Activated CD8-positive, alpha-beta T cell treated with anti-CD3 and anti-CD28 coated beads, Interleukin-2, amount 10 ng/mL, durations not matched to agents 7 days and 5 days (primary cell): ENCODE measurements around the gene CAB39L. TPM values are rescaled to one million over a fixed set of nuclear protein-coding genes. Genes with fewer than 3 reads are reported as not detected.

Experiments used
- ATAC-seq: fragments of 150-1000 bp; cut with Tn5 transposase; one replicate; pipeline ENCODE4 v1.10.0; 2021; ENCODE audit warnings: moderate library complexity
- CTCF ChIA-PET: fragments of 350-600 bp; sonication (Branson Sonifier 250); formaldehyde crosslinking; loops from one replicate; lab custom pipeline; 2021; ENCODE audit warnings: antibody characterized with exemption; lab: Charles Lee
- POLR2A ChIA-PET: fragments of 350-600 bp; sonication (Branson Sonifier 250); formaldehyde crosslinking; loops from one replicate; lab custom pipeline; 2021; ENCODE audit warnings: antibody characterized with exemption; lab: Charles Lee
- DNase-seq: peaks from one replicate; pipeline ENCODE4 v3.0.0-alpha.2; 2020
- H3K27ac Mint-ChIP-seq: one replicate; pipeline ENCODE4 v1.8.0; 2021; ENCODE audit warnings: mild to moderate bottlenecking, mixed read lengths
- H3K27me3 Mint-ChIP-seq: one replicate; pipeline ENCODE4 v1.8.0; 2021; ENCODE audit warnings: low read depth, mixed read lengths
- H3K36me3 Mint-ChIP-seq: one replicate; pipeline ENCODE4 v1.8.0; 2021; ENCODE audit warnings: low read depth, mixed read lengths
- H3K4me1 Mint-ChIP-seq: one replicate; pipeline ENCODE4 v1.8.0; 2021; ENCODE audit warnings: low read depth, mixed read lengths
- H3K4me3 Mint-ChIP-seq: one replicate; pipeline ENCODE4 v1.8.0; 2021; ENCODE audit warnings: mild to moderate bottlenecking, mixed read lengths
- H3K9me3 Mint-ChIP-seq: one replicate; pipeline ENCODE4 v1.8.0; 2022; ENCODE audit warnings: mixed read lengths; ENCODE audit not compliant: insufficient read depth
- total RNA-seq, 2 experiments: library from RNA; stranded (reverse); gene quantifications; one replicate each; pipeline ENCODE4 v1.2.3, GENCODE V29; 2021

Gene CAB39L
- total RNA-seq, 2 experiments from 2014 or later = 2.3 to 2.6 TPM

- no peak for ATAC-seq
- no peaks in the 10 kb centered on the region for H3K27me3 Mint-ChIP-seq
Measured at GRCh38 chr13:49304763-49305700, 138.8 kb downstream of the CAB39L start.

DNA sequence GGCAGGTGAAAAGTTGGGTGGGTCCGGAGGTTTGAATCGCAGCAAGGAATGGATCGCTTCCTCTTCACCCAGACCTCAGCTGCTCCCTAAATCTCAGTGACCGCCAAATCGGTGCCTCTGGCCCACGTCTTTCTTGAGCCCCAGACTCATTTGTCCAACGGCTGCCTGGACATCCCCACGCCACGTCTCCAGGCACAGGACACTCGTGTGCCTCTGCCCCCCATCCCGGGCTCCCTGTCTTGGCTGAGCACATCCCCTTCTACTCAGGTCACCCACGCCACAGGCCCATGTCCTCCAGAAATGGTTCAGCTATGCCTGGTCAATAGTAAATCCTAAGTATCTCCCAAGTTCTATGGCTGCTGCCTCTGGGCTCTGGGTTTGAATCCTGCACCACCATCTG lies 139.5 kb downstream of the CAB39L start:
- H3K4me1 Mint-ChIP-seq = peaks cover 17% of the 10 kb centered on the region
- no peaks in the 10 kb centered on the region for H3K36me3 Mint-ChIP-seq
- ATAC-seq (no peak), DNase-seq (no peak)
- CTCF ChIA-PET = no interaction called here
- H3K4me3 Mint-ChIP-seq = no peak overlapping the region
- POLR2A ChIA-PET = no interaction called here
- no peaks in the 10 kb centered on the region for H3K27me3 Mint-ChIP-seq
- H3K9me3 Mint-ChIP-seq = no peaks in the 10 kb centered on the region
- H3K27ac Mint-ChIP-seq = no peak overlapping the region

More at GRCh38 chr13:49304763-49305700, 138.8 kb downstream of the CAB39L start:
- Mint-ChIP-seq H3K4me3 (no peak overlapping the region), H3K27ac (no peak overlapping the region), H3K9me3 (no peaks in the 10 kb centered on the region), H3K36me3 (no peaks in the 10 kb centered on the region), H3K4me1 (peaks cover 17% of the 10 kb centered on the region)
- no peak for DNase-seq
- CTCF ChIA-PET = no interaction called here
- POLR2A ChIA-PET = no interaction called here

- CTCF ChIA-PET = interaction anchor here (5.3 kb wide), 1 partner anchor 304 kb away, joined by 25 read pairs; no protein-coding TSS in a partner anchor
- H3K4me3 Mint-ChIP-seq = no peak overlapping the region
- H3K27me3 Mint-ChIP-seq = no peaks in the 10 kb centered on the region
- POLR2A ChIA-PET = interaction anchor here (1.0 kb wide), 1 partner anchor 192 kb away, joined by 4 read pairs; no protein-coding TSS in a partner anchor
- H3K4me1 Mint-ChIP-seq = peaks cover 17% of the 10 kb centered on the region
- no peaks in the 10 kb centered on the region for H3K9me3 Mint-ChIP-seq
- DNase-seq (no peak), ATAC-seq (no peak)
- no peaks in the 10 kb centered on the region for H3K36me3 Mint-ChIP-seq
- no peak overlapping the region for H3K27ac Mint-ChIP-seq
Measured at GRCh38 chr13:49303533-49304252, 140.2 kb downstream of the CAB39L start.

DNA sequence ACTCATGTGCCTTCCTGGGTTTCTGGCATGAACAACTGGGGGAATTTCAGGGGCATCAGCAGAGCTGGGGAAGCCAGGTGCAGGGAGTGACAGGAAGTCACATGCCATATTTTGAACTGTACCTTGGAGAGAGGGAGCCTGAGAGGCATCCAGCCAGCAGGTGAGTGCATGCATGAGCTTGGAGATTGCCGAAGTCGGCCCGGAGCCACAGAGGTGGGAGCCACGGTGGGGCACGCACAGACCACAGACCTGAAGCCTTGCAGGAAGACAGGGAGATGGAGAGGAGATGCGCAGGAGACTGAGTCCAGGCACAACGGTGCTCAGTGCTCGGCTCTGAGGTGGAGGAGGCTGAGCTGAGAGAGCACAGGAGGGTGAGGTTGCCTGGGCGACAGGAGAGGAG lies 141.0 kb downstream of the CAB39L start:
- ChIA-PET POLR2A (interaction anchor here (0.5 to 1.0 kb wide), 2 partner anchors 193 to 302 kb away, joined by 3 to 4 read pairs; no protein-coding TSS in a partner anchor), CTCF (interaction anchor here (1.0 to 5.3 kb wide), 3 partner anchors 17 to 304 kb away, joined by 3 to 25 read pairs (median 3); no protein-coding TSS in a partner anchor)
- DNase-seq (no peak), ATAC-seq (no peak)
- Mint-ChIP-seq H3K9me3 (no peaks in the 10 kb centered on the region), H3K36me3 (no peaks in the 10 kb centered on the region), H3K27me3 (no peaks in the 10 kb centered on the region), H3K4me3 (no peak overlapping the region), H3K4me1 (peaks cover 17% of the 10 kb centered on the region), H3K27ac (no peak overlapping the region)

DNA sequence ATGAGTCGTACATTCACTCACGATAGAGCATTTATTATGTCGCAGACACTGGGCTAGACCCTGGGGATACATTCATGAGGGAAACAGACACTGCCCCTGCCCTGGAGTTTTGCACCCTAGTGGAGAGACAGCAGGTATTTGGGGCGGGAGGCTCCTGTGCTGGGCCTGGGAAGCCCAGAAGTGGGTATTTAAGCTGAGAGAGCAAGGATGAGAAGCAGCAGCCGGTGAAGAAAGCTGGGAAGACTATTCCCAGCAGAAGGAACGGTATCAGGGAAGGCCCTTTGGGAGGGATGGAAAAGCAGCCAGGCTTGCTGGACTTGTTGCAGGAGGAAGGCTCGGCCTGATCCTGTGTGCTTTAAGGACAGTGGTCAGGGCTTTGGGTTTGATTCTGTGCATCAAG lies 141.6 kb downstream of the CAB39L start:
- Mint-ChIP-seq H3K9me3 (no peaks in the 10 kb centered on the region), H3K36me3 (no peaks in the 10 kb centered on the region), H3K4me3 (no peak overlapping the region), H3K27ac (peak overlapping the region; percentile 10), H3K4me1 (peaks cover 17% of the 10 kb centered on the region), H3K27me3 (no peaks in the 10 kb centered on the region)
- ChIA-PET CTCF (interaction anchor here (1.0 to 5.3 kb wide), 5 partner anchors 13 to 305 kb away, joined by 3 to 25 read pairs (median 3); no protein-coding TSS in a partner anchor), POLR2A (interaction anchor here (1.0 kb wide), 1 partner anchor 305 kb away, joined by 3 read pairs; no protein-coding TSS in a partner anchor)
- ATAC-seq (no peak), DNase-seq (no peak)

GRCh38 chr13:49300739-49301589 lies 142.9 kb downstream of the CAB39L start:
- ATAC-seq = peak; percentile 95
- Mint-ChIP-seq H3K4me1 (peaks cover 17% of the 10 kb centered on the region), H3K27ac (peak overlapping the region; percentile 84), H3K27me3 (no peaks in the 10 kb centered on the region), H3K9me3 (no peaks in the 10 kb centered on the region), H3K36me3 (no peaks in the 10 kb centered on the region), H3K4me3 (peak overlapping the region; percentile 58)
- ChIA-PET POLR2A (interaction anchor here (1.0 kb wide), 1 partner anchor 306 kb away, joined by 3 read pairs; no protein-coding TSS in a partner anchor), CTCF (interaction anchor here (0.6 to 5.3 kb wide), 16 partner anchors 9 to 491 kb away, joined by 3 to 25 read pairs (median 3); no protein-coding TSS in a partner anchor)
- peak; percentile 80 for DNase-seq

- POLR2A ChIA-PET = no interaction called here
- H3K27ac Mint-ChIP-seq = no peak overlapping the region
Measured at GRCh38 chr13:49300276-49300675, 143.6 kb downstream of the CAB39L start.

DNA sequence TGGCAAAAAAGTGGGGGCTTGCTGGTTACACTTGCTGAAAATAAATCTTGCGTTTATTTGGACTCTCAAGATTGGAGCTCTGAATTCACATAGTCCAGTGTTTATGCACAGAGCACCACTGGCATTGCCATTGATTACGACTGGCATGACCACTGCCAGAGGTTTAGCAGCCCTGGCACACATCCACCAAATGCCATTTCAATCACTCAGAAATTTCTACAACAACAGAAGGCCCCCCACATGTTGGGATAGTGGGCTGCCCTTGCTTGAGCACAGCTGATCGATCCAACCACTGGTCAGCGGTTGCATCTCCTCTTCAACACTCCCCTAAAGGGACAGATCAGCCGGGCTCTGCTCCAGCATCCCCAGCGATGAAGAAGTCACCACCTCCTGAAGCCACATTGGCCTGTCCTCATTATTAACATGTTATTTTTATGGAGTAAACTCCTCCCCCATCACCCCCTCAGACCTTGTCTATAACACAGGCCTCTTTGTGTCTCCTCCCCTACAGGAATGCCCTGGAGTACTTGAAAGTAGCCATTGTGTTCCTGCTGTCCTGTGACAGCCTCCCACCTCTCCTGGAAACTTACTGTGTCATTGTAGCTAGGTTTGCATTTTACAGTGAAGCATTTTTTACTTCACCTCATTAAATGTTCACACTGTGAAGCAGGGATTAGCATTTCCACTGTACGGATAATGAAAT lies 144.8 kb downstream of the CAB39L start:
- Mint-ChIP-seq H3K36me3 (no peaks in the 10 kb centered on the region), H3K4me3 (no peak overlapping the region), H3K27me3 (no peaks in the 10 kb centered on the region), H3K9me3 (no peaks in the 10 kb centered on the region), H3K27ac (no peak overlapping the region), H3K4me1 (peaks cover 19% of the 10 kb centered on the region)
- CTCF ChIA-PET = interaction anchor here (5.3 kb wide), 1 partner anchor 308 kb away, joined by 25 read pairs; no protein-coding TSS in a partner anchor
- no peak for ATAC-seq
- no peak for DNase-seq
- POLR2A ChIA-PET = no interaction called here

More at GRCh38 chr13:49300276-49300675, 143.6 kb downstream of the CAB39L start:
- no peak overlapping the region for H3K4me3 Mint-ChIP-seq
- no peaks in the 10 kb centered on the region for H3K27me3 Mint-ChIP-seq
- ATAC-seq (no peak), DNase-seq (no peak)
- no peaks in the 10 kb centered on the region for H3K36me3 Mint-ChIP-seq
- CTCF ChIA-PET = interaction anchor here (0.6 to 5.3 kb wide), 13 partner anchors 8 to 333 kb away, joined by 3 to 25 read pairs (median 3); no protein-coding TSS in a partner anchor
- peaks cover 17% of the 10 kb centered on the region for H3K4me1 Mint-ChIP-seq
- H3K9me3 Mint-ChIP-seq = no peaks in the 10 kb centered on the region

DNA sequence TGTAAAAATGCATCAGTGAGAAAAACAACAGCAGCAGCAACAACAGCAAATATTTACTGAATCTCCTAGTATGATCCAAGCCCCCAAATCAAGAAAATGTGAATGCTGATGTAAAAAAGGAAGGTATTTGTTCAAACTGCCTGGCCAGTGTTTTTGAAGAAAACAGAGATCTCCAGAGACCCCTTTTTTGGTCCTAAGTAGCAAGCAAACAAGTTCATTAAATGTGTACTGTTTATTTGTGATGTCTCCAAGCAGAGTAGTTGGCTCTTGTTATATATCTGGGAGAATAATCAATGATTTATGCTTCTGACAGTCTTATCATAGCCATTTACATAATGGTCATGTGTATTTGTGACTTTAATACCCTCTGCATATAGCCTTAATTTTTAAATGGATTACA lies 145.4 kb downstream of the CAB39L start:
- no peak for DNase-seq
- Mint-ChIP-seq H3K27me3 (no peaks in the 10 kb centered on the region), H3K27ac (no peak overlapping the region), H3K9me3 (no peaks in the 10 kb centered on the region), H3K4me1 (peaks cover 23% of the 10 kb centered on the region), H3K36me3 (peaks cover under 1% of the 10 kb centered on the region), H3K4me3 (no peak overlapping the region)
- POLR2A ChIA-PET = no interaction called here
- no peak for ATAC-seq
- CTCF ChIA-PET = interaction anchor here (5.3 kb wide), 1 partner anchor 309 kb away, joined by 25 read pairs; no protein-coding TSS in a partner anchor

GRCh38 chr13:49297338-49297737 lies 146.5 kb downstream of the CAB39L start:
- DNase-seq = no peak
- Mint-ChIP-seq H3K4me1 (peaks cover 29% of the 10 kb centered on the region), H3K4me3 (no peak overlapping the region), H3K27me3 (no peaks in the 10 kb centered on the region), H3K9me3 (no peaks in the 10 kb centered on the region), H3K27ac (no peak overlapping the region), H3K36me3 (peaks cover 9% of the 10 kb centered on the region)
- ATAC-seq = no peak
- ChIA-PET CTCF (interaction anchor here (1.2 kb wide), 1 partner anchor 311 kb away, joined by 7 read pairs; no protein-coding TSS in a partner anchor), POLR2A (no interaction called here)
